ENCODE results near the gene SLC7A8.

DNA sequence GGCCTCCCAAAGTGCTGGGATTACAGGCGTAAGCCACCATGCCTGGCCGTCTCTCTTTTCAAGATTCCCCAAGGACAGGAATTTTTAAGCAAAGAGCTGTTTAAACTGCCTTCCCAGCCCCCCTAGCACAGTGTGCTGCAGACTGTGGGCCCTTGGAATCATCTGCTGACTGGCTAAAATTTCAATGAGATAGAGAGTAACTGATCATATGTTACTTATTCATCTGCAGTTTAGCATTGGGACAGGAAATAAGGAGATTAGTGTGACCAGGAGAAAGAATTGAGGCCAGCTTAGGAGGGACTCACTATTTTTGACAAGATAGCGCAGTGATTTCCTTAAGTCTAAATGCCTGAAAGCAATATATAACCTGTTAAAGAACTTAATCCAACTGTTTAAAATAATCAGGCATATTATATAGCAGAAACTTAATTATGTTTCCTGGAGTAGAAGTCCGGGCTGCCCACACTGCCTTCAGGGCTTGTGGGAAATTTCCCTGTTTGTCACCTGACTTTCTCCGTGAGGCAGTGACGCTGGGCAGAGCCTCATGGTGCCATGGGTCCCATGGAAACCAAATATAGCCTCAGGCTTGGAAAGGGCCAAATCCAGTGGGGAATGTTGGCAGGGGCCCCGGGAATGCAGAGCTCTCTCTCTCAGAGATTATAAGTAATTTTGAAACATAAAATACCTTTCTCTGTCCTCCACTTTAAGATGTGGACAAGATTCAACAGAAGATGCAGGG lies 41.6 kb downstream of the SLC7A8 start:
- no peak for TF ChIP-seq SUZ12 (IDR thresholded peaks at IDR 0.05; ENCODE audit: extremely low read depth, insufficient read depth, insufficient read length)
- no peak for TF ChIP-seq YY1 (IDR thresholded peaks at IDR 0.05; ENCODE audit: insufficient read depth, insufficient read length)
- no peak for TF ChIP-seq ZNF274 (IDR thresholded peaks at IDR 0.05; ENCODE audit: low read depth, low read length)

Data from NT2/D1 (cell line).